ENCODE results near the gene GRAMD1B.
A peak's percentile ranks its signal among the peaks of the same experiment; 100 is the strongest.

GRAMD1B gene

DNA sequence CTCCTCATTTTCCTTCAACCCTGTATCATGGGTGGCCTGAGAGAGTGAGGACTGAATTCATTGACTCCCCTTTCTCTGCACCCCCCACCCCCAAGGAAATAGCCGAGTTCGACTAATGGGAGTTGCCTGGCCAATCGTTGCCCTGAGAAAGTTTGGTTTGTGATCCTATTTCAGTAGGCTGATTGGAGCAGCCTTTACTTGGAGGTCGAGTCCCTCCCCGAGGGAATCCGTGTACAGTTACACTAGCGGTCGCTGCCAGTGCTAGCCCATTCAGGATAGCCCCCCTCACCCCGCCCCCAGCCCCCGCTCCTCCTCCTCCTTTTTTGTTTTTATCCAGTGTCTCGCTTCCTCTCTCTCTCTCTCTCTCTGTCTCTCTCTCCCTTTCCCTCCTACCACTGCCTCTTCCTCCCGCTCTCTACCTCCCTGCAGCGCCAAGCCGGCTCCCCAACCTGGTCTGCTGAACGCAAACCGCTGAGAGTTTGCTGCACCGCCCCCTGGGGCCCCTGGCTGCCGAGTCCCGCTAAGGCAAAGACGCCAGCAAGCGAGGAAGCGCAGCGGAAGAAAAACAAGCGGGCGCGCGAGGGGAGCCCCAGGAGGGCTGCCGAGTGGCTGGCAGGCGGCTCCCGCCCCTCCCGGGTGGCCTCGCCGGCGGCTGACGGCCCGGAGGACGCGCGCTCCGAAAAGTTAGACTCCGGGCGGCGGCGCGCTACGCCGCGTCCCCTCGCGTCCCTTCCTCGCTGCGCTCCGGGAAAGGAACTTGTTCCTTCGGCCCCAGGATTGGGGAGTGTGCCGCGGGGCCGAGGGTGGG, at the start of gene GRAMD1B:
TSS of gene GRAMD1B (plus strand) at position 357 of the 808 bp plus-strand sequence. CDS start 524 bp downstream, outside the sequence.
- DNase-seq (ENCODE audit: insufficient read length, low spot score) (peak; percentile 41), FAIRE-seq (no peak)
- peak; percentile 18 for TF ChIP-seq CTCF (IDR thresholded peaks at IDR 0.05; ENCODE audit: insufficient read depth, missing control alignments)

DNA sequence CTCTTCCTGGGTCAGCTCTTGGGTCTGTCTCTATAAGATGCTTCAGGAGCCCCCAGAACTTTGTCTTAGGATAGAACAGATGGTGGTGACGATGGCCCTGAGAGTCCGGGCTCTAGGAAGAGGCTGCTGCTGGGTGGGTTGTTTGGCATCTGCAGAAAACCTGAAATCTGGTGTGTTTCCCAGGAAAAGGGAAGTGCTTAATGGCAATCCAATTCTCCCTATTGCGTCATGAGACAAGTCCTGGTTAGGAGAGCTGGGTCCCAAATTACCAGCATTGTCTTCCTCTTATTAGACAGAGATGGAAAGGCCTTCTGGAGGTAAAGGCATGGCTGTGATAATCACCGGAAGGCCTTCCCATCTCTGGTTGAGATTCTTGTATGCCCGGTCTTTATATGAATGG, 48.9 kb upstream of the GRAMD1B start:
- DNase-seq (ENCODE audit: insufficient read length, low spot score) = no peak
- no peak for TF ChIP-seq CTCF (IDR thresholded peaks at IDR 0.05; ENCODE audit: insufficient read depth, missing control alignments)
- FAIRE-seq = no peak

DNA sequence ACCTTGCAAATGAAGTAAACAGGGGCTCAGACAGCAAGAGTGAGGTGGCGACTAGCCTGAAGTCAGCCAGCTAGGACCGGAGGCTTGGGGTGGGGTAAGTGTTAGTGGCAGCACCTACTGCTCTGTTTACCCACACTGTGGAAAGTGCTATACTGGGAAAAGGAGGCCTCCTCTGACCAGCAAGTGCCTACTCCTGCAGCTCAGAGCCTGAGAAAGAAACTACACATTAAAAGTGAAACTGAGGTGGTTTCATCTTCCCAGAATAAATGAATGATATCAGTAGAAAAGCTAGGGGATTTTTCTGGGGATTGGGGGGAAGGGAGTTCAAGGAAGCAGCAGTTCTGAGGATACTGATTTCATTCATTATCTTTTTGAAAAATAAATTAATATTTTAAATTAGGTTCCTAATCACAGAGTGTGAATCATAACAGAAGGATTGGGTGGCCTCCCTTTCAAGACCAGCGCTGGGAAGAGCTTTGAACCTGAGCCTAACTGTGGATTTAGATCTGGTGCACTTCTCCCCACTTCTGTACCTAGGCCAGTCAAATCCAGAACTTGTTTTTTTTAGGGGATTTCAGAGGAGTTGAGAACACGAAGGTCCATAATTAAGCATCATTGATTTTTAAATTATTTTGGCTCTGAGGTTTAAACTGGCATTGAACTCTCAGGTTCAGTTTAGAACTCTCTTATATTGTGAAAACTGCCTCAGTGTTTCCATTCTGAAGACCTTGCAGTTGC, 48.1 kb upstream of the GRAMD1B start:
- no peak for TF ChIP-seq CTCF (IDR thresholded peaks at IDR 0.05; ENCODE audit: insufficient read depth, missing control alignments)
- DNase-seq (ENCODE audit: insufficient read length, low spot score) (no peak), FAIRE-seq (no peak)

- FAIRE-seq = no peak
Observed at GRCh38 chr11:123382555-123383074, 47.5 kb upstream of the GRAMD1B start.

DNA sequence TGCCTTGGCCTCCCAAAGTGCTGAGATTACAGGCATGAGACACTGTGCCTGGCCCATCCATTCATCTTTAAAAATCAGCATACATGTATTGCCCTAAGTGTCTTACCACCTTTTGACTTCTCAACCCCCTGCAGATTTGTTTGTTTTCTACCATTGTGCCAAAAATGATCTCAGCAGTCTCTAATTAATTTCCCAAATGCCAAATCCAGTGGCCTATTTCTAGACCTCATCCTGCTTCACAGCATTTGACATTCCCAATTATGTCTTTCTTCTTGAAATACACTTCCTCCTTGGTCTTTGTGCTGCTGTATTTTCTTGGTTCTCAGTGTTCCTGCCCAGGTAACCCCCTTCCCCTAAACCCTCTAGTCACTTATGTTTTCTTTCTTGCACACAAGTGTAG, 46.0 kb upstream of the GRAMD1B start:
- DNase-seq (ENCODE audit: insufficient read length, low spot score) (no peak), FAIRE-seq (no peak)
- TF ChIP-seq CTCF (IDR thresholded peaks at IDR 0.05; ENCODE audit: insufficient read depth, missing control alignments) = no peak

More at GRCh38 chr11:123382555-123383074, 47.5 kb upstream of the GRAMD1B start:
- DNase-seq (ENCODE audit: insufficient read length, low spot score) = no peak
- no peak for TF ChIP-seq CTCF (IDR thresholded peaks at IDR 0.05; ENCODE audit: insufficient read depth, missing control alignments)

- FAIRE-seq (no peak), DNase-seq (ENCODE audit: insufficient read length, low spot score) (no peak)
- no peak for TF ChIP-seq CTCF (IDR thresholded peaks at IDR 0.05; ENCODE audit: insufficient read depth, missing control alignments)
Observed at GRCh38 chr11:123386796-123387510, 43.1 kb upstream of the GRAMD1B start.

Measured in D721Med (cell line).